ENCODE measurements around the gene HSD17B12.
A peak's percentile ranks its signal among the peaks of the same experiment; 100 is the strongest.
"Not testable (repeated sequence)": the region's sequence is repeated elsewhere in the genome, so short reads cannot be mapped to it uniquely, and the experiment has no call there.

Gene HSD17B12
- 12.0 to 19.4 (median 14.7) reads per million in 4 donors for total RNA-seq

DNA sequence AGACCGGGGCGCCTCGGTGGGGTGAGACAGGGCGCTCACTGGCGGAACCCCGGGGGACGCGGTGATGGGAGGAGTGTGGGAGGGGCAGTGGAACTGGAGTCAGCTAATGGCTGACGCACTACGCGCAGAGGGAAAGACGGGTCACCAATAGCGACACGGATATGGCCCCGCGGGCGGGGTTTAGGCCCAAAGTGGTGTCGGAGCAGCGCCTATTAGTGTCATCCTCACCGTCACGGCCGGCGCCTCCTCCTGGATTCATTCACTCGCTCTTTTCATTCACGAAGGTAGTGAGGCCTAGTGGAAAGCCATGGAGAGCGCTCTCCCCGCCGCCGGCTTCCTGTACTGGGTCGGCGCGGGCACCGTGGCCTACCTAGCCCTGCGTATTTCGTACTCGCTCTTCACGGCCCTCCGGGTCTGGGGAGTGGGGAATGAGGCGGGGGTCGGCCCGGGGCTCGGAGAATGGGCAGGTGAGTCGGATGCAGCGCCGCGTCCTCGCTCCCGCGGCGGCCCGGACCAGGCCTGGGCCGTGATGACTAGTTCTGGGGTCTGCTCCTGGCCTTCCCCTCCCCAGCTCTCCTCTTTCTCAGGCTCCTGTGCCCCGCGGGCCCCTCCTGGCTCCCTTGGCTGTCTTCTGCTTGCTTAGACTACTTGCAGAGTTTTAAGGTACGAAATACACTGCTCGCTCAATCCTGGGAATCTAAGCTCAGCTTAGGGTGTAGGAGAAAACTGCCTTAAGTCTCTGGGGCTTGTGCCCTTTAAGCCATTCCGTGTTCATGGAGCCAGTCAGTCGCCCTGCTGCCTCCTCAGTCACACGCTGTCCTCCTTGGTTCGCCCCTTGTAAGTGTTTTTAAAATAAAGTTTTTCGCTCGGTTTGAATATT lies at the start of gene HSD17B12:
Gene HSD17B12 (plus strand): TSS at position 218 of the 880 bp plus-strand sequence. CDS start 90 bp downstream, at position 308.
- DNase-seq: peak; percentile 96 to 99 (median 98)

DNA sequence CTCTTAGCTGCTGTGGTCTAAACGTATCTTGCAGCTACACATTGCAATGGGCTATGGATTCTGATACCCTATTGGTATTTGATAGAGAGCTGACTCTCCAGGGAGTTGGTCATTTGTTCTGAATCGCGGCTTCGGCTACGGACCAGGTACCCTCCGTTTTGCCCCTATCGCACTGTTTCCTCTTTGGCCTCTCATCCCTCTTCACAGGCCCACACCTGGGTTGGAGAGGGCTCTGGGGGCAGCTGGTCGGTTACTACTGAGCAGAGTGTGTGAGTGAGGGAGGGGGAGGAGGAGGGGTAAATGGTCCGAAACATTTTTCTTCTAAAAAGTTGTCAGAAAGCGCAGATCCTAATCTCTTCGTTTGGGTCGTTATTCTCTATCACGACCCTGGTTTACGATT lies 48.8 kb upstream of the HSD17B12 start:
- DNase-seq: no peak

DNA sequence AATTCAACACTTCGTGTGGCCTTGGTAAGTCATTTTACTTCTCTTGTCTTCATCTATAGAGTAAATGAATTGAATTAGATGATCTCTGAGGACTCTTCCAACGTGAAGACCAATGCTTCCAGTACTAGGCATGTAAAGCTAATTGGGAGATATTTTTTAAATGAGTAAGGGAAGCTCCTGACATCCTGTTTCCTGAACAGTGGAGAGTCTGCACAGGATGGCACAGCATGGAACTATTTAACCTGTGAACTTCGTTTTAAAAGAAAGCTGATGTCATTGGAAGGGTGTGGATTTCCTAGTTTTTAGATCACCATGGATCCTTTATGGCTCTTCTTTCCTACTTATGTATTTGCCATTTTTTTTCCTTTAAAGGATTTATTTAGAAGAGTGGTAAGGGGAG lies 48.4 kb upstream of the HSD17B12 start:
- DNase-seq: no peak

DNA sequence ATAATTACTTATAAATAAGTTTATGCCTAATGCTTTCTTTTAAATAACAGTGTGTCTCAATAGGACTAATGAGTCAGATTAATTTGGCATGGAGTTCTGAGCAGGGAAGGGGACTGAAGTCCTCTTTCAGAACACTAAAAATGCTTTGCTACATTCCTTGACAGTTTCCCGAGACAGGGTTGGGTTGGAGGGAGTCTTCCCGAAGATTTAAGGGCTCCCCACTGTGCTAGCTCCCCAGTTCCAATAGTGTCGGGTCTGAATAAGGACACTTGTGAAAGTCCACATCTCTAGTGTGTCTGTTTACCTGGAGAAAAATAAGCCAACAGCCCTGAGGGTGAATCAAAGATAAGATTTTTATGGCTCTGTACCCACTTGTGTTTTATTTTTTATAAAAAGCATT lies 41.8 kb upstream of the HSD17B12 start:
- no peak for DNase-seq

DNA sequence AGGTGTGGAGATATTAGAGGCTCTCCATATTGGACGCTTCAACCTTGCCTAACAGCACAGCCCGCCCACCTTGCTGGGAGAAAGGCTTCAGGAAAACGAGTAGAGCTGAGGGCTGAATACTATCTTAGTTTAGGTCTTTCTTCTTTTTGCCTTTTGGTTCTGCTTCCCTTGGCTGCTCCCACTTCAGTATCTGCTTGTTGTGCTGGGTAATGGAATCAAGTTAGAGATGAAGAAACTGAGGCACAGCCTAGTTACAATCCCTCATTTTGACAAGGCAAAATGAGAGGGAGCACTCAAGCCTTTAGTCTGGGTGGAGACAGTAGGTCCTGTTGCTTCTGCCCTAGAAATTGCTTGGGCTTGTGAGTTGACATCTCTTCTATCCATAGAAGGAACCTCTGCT lies 41.3 kb upstream of the HSD17B12 start:
- DNase-seq: no peak

DNA sequence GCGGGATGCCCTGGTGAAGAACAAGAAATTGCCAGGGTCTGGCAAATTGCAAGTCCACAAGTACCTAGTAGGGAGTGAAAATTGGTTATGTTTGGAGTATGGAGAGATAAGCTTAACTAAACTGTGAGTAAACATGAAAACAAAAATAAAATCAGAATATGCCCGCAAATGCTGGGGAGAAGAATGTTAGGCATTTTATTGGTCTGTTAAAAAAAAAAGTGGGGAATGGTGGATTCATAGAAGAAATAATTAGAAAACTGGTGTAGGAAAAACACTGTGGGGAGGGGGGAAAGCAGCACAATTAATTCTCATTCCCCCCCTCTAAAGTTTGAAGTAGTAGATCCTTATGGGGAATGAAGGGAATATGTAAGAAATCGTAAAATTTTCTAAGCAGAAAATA lies 40.6 kb upstream of the HSD17B12 start:
- DNase-seq: no peak

DNA sequence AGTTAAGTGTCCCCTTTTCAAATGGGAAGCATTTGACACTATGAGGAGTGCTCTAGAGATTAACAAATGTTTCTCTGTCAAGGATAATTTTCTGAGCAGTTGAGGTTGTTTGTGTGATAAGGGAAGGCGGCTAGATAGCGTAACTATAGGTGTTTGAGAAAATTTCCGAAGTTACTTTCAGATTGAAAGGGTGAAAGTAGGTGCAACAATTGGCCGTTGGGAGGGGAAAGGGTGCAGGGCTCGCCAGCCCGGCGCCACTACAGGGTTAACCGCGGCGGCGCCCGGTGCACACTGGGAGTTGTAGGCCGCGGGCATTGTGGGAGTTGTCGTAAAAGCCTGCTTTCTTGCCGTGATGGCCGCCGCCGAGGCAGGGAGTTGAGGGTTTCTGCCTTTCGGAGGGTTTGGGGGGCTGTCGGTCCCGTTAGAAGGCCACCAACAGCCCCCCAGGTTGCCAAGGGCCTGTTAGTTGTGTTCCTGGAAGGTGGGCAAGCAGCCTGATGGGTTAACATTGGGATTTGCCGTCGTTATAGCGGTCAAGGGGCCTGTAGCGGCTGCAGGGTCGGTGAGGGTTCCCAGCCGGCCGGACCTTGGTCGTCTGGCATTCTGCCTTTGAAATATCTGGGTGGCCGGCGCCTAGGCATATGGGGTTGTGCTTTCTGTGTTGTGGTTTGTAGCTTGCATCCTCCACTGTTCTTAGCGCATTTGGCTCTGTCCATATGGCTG lies 36.5 kb upstream of the HSD17B12 start:
- DNase-seq: peak; percentile 58 to 87 (median 78)

DNA sequence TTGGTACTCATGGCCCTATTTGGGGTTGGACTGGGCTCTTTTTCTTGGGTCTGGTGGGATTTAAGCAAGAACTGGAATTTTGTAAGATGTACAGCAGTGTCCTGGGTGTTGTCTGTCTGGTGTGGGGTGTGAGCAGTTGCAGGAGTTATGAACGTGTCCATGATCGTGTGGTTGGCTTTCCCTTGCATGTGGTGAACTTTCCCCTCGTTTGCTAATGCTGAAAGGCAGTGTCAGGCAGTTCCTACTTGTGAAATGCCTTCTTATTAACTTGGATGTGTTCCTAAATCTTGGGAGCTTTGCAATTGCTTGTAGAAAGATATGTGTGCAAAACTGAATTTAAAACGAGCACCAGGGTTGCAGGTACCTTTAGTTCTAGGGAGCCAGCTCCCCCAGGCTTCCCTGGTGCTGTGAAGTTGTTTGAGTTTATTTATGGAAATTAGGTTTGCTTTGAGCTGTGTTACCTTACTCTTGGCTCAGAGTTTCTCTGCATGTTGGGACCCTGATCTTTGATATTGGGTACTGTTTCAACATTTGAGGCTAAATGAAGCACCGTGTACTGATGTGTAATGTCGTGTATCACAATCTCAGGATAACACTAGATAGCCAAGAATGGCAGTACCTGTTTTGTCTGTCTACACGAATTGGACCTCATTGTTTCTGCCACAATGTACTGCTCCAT lies 35.8 kb upstream of the HSD17B12 start:
- DNase-seq: no peak

DNA sequence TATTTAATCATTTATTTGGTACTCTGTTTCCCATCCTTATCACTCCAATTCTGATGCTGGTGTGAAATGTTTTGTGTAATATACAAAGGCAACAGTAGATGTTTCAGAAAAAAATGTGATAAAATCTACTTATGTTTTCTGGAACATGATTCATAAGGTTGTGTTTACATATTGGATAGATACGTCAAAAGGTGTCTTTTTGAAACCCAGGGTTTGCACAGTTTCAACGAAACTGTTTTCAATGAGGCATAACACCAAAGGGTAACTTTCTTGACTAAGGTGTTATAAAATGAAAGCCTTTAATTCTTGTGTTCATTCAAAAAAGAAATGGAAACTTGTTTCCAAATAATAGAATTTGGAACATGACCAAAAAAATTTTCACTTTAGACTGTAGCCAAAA lies 33.8 kb upstream of the HSD17B12 start:
- no peak for DNase-seq

DNA sequence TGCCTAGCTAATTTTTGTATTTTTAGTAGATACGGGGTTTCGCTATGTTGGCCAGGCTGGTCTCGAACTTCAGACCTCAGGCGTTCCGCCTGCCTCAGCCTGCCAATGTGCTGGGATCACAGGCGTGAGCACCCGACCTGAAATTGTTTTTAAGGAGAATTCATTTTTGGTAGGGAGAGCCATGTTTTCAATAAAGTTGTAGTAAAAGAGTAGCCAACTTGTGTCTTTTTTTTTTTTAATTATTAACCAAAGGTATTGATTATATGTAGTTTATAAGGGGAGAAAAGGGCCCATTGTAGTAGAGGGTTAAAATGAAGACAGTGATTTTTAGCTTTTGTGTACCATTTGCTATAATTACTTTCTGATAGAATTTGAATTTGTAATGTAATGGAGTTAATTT lies 31.6 kb upstream of the HSD17B12 start:
- no peak for DNase-seq

DNA sequence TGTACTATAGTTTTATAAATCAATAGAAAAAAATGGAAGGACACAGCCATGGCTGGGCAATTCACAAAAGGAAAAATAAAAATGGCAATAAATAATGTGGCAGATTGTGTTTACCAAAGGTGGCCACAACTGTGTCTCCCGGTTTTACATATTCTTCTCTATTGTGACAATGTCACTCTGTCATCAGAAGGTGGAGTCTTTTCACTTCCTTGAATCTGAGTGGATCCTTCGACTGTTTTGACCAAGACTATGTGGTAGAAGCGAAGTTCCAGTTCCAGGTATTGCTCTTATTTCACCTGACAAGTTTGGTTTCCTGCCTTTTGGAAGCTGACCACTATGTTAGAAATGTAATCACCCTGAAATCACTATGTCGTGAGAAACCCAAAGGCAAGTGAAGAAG lies 31.0 kb upstream of the HSD17B12 start:
- DNase-seq: no peak

DNA sequence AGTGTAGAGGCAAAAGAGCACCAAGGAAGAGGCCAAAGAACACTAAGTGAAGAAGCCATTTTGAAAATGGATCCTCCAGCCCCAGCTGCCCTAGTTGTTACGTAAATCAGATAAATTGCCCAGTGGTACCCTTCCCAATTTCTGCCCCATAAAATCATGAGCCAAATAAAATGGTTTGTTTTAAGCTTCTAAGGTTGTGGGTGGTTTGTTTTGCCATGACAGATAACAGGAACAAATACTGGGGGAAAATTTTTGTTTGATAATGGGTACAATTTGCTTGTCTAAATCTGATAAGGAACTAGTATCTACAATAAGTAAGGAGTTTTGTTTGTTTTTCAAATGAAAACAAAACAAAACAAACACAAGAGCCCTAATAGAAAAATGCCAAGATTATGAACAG lies 30.6 kb upstream of the HSD17B12 start:
- no peak for DNase-seq

DNA sequence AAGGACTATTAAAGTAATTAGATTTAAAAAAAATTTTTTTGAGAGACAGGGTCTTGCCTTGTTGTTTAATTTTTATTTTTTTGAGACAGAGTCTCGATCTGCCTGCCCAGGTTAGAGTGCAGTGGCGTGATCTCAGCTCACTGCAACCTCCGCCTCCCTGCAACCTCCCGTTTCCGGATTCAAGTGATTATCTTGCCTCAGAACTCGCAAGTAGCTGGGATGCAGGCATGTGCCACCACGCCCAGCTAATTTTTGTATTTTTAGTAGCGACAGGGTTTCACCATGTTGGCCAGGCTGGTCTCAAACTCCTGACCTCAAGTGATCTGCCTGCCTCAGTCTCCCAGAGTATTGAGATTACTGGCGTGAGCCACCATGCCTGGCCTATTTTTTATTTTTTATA lies 17.5 kb upstream of the HSD17B12 start:
- DNase-seq: not testable (repeated sequence)

DNA sequence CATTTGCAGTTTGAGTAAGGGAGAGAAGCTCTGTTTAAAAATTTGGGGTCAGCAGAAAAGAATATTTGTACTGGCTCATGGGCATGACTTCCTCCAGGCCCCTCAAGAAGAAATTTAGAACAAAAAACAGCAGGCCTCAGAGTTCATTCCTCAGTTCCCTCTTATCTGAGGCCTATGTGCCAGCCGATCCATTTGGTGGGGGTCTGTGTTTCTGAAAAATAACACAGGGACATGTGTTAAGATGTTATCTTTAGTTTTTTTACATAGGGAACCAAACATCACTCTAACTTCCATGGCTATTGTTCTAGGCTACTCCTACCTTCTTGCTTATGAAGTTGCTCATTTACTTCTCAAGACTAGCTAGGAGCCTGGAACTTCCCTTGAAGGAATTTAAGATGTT lies 16.2 kb upstream of the HSD17B12 start:
- no peak for DNase-seq

DNA sequence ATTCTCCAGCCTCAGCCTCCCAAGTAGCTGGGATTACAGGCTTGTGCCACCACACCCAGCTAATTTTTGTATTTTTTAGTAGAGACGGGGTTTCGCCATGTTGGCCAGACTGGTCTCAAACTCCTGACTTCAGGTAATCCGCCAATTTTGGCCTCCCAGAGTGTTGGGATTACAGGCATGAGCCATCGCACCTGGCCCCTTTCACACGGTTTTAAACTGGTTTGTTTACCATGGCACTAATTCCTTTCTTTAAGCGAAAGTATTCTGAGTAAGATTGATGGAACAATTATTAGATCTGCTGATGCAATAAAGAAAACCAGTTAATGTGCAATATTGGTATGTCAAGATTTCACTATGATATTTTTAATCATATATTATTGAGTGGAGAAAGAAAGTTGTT lies 9.3 kb upstream of the HSD17B12 start:
- not testable (repeated sequence) for DNase-seq

DNA sequence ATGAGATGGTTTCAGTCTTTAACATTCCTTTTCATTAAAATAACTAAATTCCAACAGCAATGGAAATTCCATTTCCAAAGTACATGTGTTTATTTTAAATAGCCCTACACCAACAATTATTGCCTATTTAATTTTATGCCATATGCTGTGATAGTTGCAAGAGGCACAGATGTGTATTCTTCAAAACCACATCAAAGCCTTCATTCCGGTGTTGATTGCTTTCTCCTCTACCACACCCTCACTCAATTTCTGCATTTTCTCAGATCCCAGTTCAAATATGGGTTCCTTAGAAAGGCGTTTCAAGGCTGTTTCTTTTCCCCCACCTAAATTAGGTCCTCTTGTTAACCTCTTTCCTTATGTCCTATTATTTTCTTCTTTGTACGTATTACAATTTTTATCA lies 6.0 kb upstream of the HSD17B12 start:
- no peak for DNase-seq

DNA sequence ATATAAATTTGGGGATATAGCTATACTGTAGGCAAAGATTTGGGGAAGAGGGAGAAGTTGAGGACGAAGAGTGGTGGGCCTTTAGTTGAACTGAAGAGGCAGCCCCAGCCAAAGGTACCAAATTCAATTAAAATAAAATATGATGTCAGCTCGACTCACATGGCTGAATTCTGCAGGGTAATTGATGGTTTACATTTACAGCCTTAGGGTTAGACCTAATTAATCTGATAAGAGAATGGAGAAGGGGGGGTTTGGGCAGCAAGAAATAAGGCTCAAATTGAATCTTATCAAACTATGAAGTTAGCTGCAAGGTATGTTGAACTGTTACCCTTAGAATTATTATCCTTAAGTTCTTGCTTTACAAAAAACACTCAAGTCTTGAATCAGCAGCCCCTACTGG lies 3.6 kb upstream of the HSD17B12 start:
- DNase-seq: no peak

DNA sequence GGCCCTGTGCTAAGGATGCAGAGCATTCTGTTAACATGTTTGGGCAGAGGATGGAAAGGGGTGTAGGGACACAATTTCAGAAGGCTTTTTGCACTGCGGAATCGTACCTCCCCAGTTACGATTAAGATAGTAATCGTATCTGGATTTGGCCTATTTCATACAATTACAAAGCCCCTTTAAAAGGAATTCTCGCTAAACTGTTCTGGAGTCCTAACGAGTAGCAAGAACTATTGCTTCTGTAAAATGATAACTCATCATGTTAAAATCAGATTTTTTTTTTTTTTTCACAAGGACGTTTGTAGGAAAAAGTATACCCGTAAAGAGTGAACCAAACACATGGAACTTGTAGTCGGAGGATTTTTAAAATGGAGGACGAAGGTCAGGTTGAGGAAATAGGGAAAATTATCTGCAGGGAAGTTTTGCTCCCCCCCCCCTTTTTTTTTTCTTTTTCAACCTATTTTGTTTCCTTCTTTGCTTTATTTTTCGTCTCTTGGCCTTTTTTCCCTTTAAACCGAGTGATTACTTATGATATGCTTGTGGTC lies 934 bp downstream of the HSD17B12 start:
- DNase-seq: no peak

DNA sequence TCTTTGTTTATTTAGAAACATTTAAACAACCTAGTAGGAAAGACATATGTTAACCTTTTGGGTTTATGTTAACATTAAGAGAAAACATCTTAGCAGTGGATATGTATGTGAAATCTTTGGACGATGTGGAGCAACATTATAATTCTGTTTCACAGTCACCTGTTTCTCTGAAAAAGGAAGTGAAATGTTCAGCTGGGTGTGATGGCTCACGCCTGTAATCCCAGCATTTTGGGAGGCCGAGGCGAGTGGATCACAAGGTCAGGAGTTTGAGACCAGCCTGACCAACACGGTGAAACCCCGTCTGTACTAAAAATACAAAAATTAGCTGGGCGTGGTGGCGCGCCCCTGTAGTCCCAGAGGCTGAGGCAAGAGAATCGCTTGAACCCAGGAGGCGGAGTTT lies 1.5 kb downstream of the HSD17B12 start:
- not testable (repeated sequence) for DNase-seq

DNA sequence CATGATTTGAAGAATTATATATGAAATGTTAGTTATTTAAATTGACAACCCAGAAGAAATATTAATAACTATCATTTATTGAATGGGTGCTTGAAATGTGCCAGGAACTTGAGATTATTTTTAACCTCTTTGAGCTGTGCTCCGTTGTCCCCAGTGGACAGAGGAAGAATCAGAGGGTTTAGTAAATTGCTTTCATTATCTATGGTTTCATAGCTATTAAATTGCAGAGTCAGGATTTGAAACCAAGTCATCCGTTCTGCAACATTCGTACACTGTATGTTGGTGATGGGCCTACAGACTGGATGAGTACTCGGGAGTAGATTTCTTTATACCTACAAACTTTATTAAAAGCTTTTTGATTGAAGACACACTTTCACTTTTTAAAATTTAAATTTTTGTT lies 4.9 kb downstream of the HSD17B12 start:
- no peak for DNase-seq

DNA sequence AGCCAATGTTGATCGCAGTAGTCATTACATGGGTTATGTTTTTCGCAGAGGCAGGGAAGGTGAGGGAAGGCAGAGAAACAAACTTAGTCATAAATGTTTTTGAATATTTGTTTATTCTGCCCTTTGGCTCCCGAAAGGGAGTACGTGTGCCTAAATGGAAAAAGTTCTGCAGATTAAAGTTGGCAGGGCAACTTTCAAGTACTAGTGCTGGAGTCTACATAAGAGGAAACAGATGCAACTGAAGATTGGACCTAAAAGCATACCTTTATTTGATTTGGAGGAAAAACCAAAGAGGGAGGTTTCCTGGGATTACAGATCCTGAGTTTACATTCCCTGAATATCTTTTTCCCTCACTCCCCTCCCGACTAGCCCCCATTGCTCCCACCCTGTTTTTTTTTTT lies 5.7 kb downstream of the HSD17B12 start:
- DNase-seq: no peak

DNA sequence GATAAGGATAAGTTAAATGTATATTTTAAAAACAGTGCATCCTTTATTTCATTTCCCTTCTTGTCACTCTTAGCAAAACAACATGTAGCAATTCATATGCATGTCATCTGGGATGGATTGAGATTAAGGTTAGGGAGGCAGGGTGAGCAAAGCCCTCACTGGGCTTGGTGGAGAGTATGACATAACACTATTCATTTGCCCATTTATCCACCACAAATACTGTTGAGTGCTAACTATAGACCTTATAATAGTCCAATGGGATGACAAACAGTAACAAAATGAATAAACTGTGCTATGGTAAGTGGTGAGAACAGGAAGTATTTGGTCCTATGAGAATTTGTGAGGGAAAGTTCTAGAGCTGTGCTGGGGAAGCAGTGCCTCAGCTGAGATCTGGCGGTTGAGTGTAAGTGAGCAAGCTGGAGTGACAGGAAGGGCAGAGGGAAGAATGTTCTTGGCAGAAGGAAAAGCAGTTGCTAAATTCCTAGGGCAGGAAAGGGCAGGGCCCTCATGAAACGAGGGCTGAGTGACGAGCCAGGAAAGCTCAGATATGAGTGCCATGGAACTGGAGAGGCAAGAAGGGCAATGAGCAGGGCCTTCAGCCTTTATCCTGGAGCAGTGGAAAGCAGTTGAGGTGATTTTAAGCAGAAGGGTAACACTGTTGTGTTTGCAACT lies 6.7 kb downstream of the HSD17B12 start:
- no peak for DNase-seq

DNA sequence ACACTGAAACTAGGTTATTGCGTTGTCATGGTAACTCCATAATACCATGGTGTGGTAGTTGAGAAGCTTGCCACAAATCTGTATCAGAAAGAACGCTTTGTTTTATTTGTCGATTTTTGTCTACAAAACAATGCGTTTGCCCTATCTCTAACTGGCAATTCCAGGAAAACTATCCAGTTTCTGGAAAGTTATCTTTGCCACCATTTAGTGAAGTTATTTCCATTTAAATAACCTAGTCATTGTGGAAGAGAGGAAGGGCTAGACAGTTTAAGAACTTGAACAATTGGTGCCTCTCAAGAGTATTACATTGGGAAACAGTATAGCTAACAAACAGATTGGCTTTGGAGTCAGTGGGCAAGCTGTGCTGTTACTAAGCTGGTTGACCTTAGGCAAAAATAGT lies 7.9 kb downstream of the HSD17B12 start:
- DNase-seq: no peak

Data from T-helper 1 cell (primary cell).